A673 (cell line): ENCODE results near the gene TBXA2R.

Experiments used
- EZH2 ChIP-seq: fragments of 200-600 bp; sonication (generic); IDR thresholded peaks from 2 replicates; pipeline ENCODE4 v1.6.1; 2017; ENCODE audit warnings: borderline replicate concordance, low read depth, mild to moderate bottlenecking, mixed read lengths, antibody characterized with exemption, low read length; ENCODE audit not compliant: poor library complexity, severe bottlenecking
- TF ChIP-seq, protein P1 (sequence below): fragments of 300-800, 200-600 bp; sonication (generic); conservative IDR thresholded peaks from 2 replicates; pipeline ENCODE4 v1.5.1; 2017; ENCODE audit warnings: low read depth, mild to moderate bottlenecking, antibody characterized with exemption, low read length, moderate library complexity, mixed read lengths

GRCh38 chr19:3648037-3648905 is 41.6 kb upstream of the TBXA2R start:
- TF ChIP-seq, protein P1, sequence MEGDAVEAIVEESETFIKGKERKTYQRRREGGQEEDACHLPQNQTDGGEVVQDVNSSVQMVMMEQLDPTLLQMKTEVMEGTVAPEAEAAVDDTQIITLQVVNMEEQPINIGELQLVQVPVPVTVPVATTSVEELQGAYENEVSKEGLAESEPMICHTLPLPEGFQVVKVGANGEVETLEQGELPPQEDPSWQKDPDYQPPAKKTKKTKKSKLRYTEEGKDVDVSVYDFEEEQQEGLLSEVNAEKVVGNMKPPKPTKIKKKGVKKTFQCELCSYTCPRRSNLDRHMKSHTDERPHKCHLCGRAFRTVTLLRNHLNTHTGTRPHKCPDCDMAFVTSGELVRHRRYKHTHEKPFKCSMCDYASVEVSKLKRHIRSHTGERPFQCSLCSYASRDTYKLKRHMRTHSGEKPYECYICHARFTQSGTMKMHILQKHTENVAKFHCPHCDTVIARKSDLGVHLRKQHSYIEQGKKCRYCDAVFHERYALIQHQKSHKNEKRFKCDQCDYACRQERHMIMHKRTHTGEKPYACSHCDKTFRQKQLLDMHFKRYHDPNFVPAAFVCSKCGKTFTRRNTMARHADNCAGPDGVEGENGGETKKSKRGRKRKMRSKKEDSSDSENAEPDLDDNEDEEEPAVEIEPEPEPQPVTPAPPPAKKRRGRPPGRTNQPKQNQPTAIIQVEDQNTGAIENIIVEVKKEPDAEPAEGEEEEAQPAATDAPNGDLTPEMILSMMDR, result no peak
- TF ChIP-seq EZH2, result no peak
